Trophoblast cell (in vitro differentiated cells and primary cell): Measurements from ENCODE around the gene ACLY.

Experiments
- DNase-seq, 2 donors: peaks; one replicate each; pipeline ENCODE4 v3.0.0-alpha.2; 2016
- H2AFZ ChIP-seq: 2 replicates; pipeline ENCODE4 v1.6.1; 2013; ENCODE audit warnings: low read length, moderate library complexity, mild to moderate bottlenecking; ENCODE audit not compliant: insufficient read depth, poor library complexity
- H2AK5ac ChIP-seq: 2 replicates; pipeline ENCODE4 v1.6.1; 2013; ENCODE audit warnings: mild to moderate bottlenecking, low read length
- H2BK120ac ChIP-seq: 2 replicates; pipeline ENCODE4 v1.6.1; 2013; ENCODE audit warnings: low read length, mild to moderate bottlenecking, moderate library complexity; ENCODE audit not compliant: insufficient read depth, poor library complexity
- H2BK12ac ChIP-seq: 2 replicates; pipeline ENCODE4 v1.6.1; 2013; ENCODE audit warnings: mild to moderate bottlenecking, low read length, moderate library complexity
- H2BK5ac ChIP-seq: 2 replicates; pipeline ENCODE4 v1.6.1; 2013; ENCODE audit warnings: low read length, low read depth, moderate library complexity, mild to moderate bottlenecking; ENCODE audit not compliant: poor library complexity
- H3K14ac ChIP-seq: 2 replicates; pipeline ENCODE4 v1.6.1; 2013; ENCODE audit warnings: mild to moderate bottlenecking, low read length
- H3K18ac ChIP-seq: 2 replicates; pipeline ENCODE4 v1.6.1; 2013; ENCODE audit warnings: mild to moderate bottlenecking, low read length
- H3K23ac ChIP-seq: 2 replicates; pipeline ENCODE4 v1.6.1; 2013; ENCODE audit warnings: low read length
- H3K27ac ChIP-seq: 2 replicates; pipeline ENCODE4 v1.5.1; 2013; ENCODE audit warnings: low read depth, mild to moderate bottlenecking, inconsistent platforms, low read length, moderate library complexity
- H3K27me3 ChIP-seq: 2 replicates; pipeline ENCODE4 v1.6.1; 2013; ENCODE audit warnings: inconsistent platforms, mild to moderate bottlenecking, low read length, moderate library complexity; ENCODE audit not compliant: insufficient read depth
- H3K36me3 ChIP-seq, 2 experiments: 1 replicate in 1 of 2; 2 replicates in 1 of 2; pipeline ENCODE4 v1.6.1; 2013; ENCODE audit warnings: low read length in 2 of 2, mild to moderate bottlenecking in 2 of 2, moderate library complexity in 1 of 2; ENCODE audit not compliant: insufficient read depth in 2 of 2, control insufficient read depth in 1 of 2
- H3K4ac ChIP-seq: 2 replicates; pipeline ENCODE4 v1.6.1; 2013; ENCODE audit warnings: low read depth, mild to moderate bottlenecking, low read length, moderate library complexity
- H3K4me1 ChIP-seq, 2 experiments: 1 replicate in 1 of 2; 2 replicates in 1 of 2; pipeline ENCODE4 v1.6.1; 2013; ENCODE audit warnings: low read length in 2 of 2, mild to moderate bottlenecking in 2 of 2, moderate library complexity in 1 of 2; ENCODE audit not compliant: insufficient read depth in 2 of 2, control insufficient read depth in 1 of 2
- H3K4me2 ChIP-seq: 2 replicates; pipeline ENCODE4 v1.6.1; 2013; ENCODE audit warnings: inconsistent platforms, mild to moderate bottlenecking, low read length, moderate library complexity
- H3K4me3 ChIP-seq: 2 replicates; pipeline ENCODE4 v1.5.1; 2013; ENCODE audit warnings: mild to moderate bottlenecking, low read depth, low read length, inconsistent platforms
- H3K79me1 ChIP-seq: one replicate; pipeline ENCODE4 v1.6.1; 2013; ENCODE audit warnings: low read length
- H3K79me2 ChIP-seq: 2 replicates; pipeline ENCODE4 v1.6.1; 2013; ENCODE audit warnings: low read length, mild to moderate bottlenecking; ENCODE audit not compliant: control insufficient read depth, insufficient read depth, poor library complexity
- H3K9ac ChIP-seq: 2 replicates; pipeline ENCODE4 v1.6.1; 2013; ENCODE audit warnings: mild to moderate bottlenecking, low read length
- H3K9me3 ChIP-seq: 2 replicates; pipeline ENCODE4 v1.6.1; 2013; ENCODE audit warnings: low read depth, mild to moderate bottlenecking, control low read depth, inconsistent platforms, low read length; ENCODE audit not compliant: insufficient read depth
- H4K12ac ChIP-seq: 2 replicates; pipeline ENCODE4 v1.6.1; 2013; ENCODE audit warnings: low read depth, mild to moderate bottlenecking, low read length, moderate library complexity
- H4K8ac ChIP-seq: 2 replicates; pipeline ENCODE4 v1.6.1; 2013; ENCODE audit warnings: low read depth, mild to moderate bottlenecking, low read length, moderate library complexity
- H4K91ac ChIP-seq: one replicate; pipeline ENCODE4 v1.6.1; 2013; ENCODE audit warnings: low read depth, mild to moderate bottlenecking, low read length, moderate library complexity
- WGBS: extraction: QIAGEN DNeasy Blood & Tissue Kit; methylation state at CpG from one replicate; pipeline ENCODE4 v1.1.7; 2013; ENCODE audit warnings: missing lambda C conversion rate; ENCODE audit not compliant: insufficient read length, insufficient coverage; ENCODE audit errors: extremely low coverage; 5-methylcytosine and 5-hydroxymethylcytosine counted together

Gene ACLY

DNA sequence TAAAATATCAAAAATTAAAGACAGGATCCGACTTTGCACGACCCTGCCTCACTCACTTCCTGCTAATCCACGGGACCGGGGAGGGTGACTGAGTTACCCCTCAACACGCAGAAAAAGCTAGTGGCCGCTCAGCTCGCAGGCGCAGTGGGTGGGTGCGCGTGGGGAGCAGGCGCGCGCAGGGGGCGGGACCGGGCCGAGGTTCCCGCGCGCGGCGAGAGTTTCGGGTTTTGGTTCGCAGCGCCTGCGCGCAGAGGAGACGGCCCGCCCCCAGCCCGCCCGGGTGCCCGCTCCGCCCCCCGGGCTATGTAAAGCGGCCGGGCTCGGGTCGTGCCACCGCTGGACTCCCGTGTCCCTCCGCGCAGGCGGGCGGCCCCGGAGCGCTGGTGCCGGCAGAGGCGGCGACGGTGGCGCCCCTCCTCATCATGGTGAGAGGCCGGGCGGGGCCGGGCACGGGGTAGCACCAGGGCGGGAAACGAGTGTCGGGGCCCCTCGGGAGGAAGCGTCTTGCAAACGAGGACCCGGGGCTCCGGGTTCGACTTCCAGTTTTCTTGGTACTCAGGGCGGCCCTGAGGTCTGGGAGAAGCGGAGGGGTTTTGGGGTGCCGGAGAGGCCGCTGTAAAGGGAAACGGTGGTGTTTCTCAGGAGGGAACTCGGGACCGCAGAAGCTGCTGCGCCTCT, 47.9 kb upstream of the ACLY start, which contains the start of gene CNP:
CNP (plus strand) TSS at position 333 of the 678 bp plus-strand sequence; CDS start at position 423, 90 bp downstream.
- peak; percentile 91 to 95 for DNase-seq
- no peak within 1 kb of the TSS for H2BK12ac ChIP-seq
- peaks cover 6% of the 10 kb centered on the region for H3K79me1 ChIP-seq
- H2BK5ac ChIP-seq = peak within 1 kb of the TSS; percentile 52
- H3K4me2 ChIP-seq = peak within 1 kb of the TSS; percentile 86
- peak within 1 kb of the TSS; percentile 66 for H2AFZ ChIP-seq
- H3K4ac ChIP-seq = peak within 1 kb of the TSS; percentile 44
- H3K18ac ChIP-seq = peak within 1 kb of the TSS; percentile 72
- peak within 1 kb of the TSS; percentile 60 for H4K12ac ChIP-seq
- no peak within 1 kb of the TSS for H2AK5ac ChIP-seq
- peaks cover 16 to 19% of the 10 kb centered on the region in 2 experiments for H3K36me3 ChIP-seq
- H3K4me3 ChIP-seq = peak within 1 kb of the TSS; percentile 81
- H3K9me3 ChIP-seq = no peaks in the 10 kb centered on the region
- H3K27ac ChIP-seq = peak within 1 kb of the TSS; percentile 39
- no peak within 1 kb of the TSS for H3K23ac ChIP-seq
- no CpG with 5 or more reads among the region's 71 CpGs for WGBS
- no peaks in the 10 kb centered on the region for H3K27me3 ChIP-seq
- peak within 1 kb of the TSS; percentile 95 for H3K9ac ChIP-seq
- H3K79me2 ChIP-seq = peaks cover 6% of the 10 kb centered on the region
- H4K91ac ChIP-seq = peak within 1 kb of the TSS; percentile 80
- H2BK120ac ChIP-seq = peak within 1 kb of the TSS; percentile 38
- peaks cover 8 to 9% of the 10 kb centered on the region in 2 experiments for H3K4me1 ChIP-seq
- H4K8ac ChIP-seq = peak within 1 kb of the TSS; percentile 83
- peak within 1 kb of the TSS; percentile 65 for H3K14ac ChIP-seq

GRCh38 chr17:41965694-41966462, 47.1 kb upstream of the ACLY start:
- no peak overlapping the region for H2AK5ac ChIP-seq
- H3K4me1 ChIP-seq = peaks cover 8 to 9% of the 10 kb centered on the region in 2 experiments
- no peak overlapping the region for H3K4ac ChIP-seq
- H3K27me3 ChIP-seq = no peaks in the 10 kb centered on the region
- no peak overlapping the region for H3K18ac ChIP-seq
- H4K8ac ChIP-seq = peak overlapping the region; percentile 76
- H3K9me3 ChIP-seq = no peaks in the 10 kb centered on the region
- peaks cover 6% of the 10 kb centered on the region for H3K79me2 ChIP-seq
- peak overlapping the region; percentile 41 for H3K14ac ChIP-seq
- no CpG with 5 or more reads among the region's 18 CpGs for WGBS
- H2AFZ ChIP-seq = peak overlapping the region; percentile 4
- peak overlapping the region; percentile 50 for H3K9ac ChIP-seq
- H4K12ac ChIP-seq = peak overlapping the region; percentile 60
- H2BK5ac ChIP-seq = no peak overlapping the region
- DNase-seq = peak; percentile 91 to 94
- H3K4me3 ChIP-seq = peak overlapping the region; percentile 70
- H3K79me1 ChIP-seq = peaks cover 6% of the 10 kb centered on the region
- peak overlapping the region; percentile 86 for H3K4me2 ChIP-seq
- peak overlapping the region; percentile 31 for H4K91ac ChIP-seq
- no peak overlapping the region for H3K23ac ChIP-seq
- no peak overlapping the region for H2BK12ac ChIP-seq
- H3K36me3 ChIP-seq = peaks cover 13 to 15% of the 10 kb centered on the region in 2 experiments
- peak overlapping the region; percentile 39 for H3K27ac ChIP-seq
- no peak overlapping the region for H2BK120ac ChIP-seq

DNA sequence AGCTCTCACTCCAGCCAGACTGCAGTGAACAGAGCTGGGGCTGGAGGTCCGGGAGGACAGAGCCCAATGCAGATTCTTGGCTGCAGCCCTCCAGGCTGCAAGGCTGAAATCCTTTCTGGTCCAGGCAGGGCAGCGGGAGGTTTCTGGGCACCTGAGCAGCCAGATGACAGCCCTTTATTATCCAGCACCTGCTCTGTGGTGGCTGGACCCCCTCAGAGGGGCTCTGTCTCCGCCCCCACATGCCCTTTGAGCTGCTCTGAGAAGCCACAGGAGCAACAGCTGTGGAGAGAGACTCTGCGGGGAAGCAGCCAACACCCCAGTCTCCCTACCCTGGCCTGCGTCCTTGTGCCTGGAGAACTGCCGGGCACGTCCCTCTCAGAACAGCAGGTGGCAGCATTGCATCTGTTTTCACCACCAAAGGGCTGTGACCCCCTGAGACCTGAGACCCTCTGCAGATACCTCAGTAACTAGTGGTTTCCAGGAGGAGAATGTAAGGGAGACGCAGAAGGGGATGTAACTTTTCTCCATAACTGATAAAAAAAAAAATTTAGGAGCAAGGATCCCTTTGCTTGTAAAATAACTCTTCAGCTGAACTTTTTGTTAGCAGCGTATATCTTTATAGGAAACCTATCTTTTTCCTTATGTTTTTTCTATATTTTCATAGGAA, 44.1 kb upstream of the ACLY start:
- no peak overlapping the region for H3K9ac ChIP-seq
- H3K27me3 ChIP-seq = no peaks in the 10 kb centered on the region
- H3K14ac ChIP-seq = no peak overlapping the region
- H4K8ac ChIP-seq = no peak overlapping the region
- no peak overlapping the region for H3K23ac ChIP-seq
- peaks cover under 1% of the 10 kb centered on the region in 2 experiments for H3K36me3 ChIP-seq
- no peak overlapping the region for H2BK120ac ChIP-seq
- H3K79me1 ChIP-seq = peaks cover 6% of the 10 kb centered on the region
- H2BK5ac ChIP-seq = no peak overlapping the region
- peak; percentile 27 to 74 for DNase-seq
- peaks cover 6% of the 10 kb centered on the region for H3K79me2 ChIP-seq
- H3K4me3 ChIP-seq = no peak overlapping the region
- peaks cover 3% of the 10 kb centered on the region for H3K9me3 ChIP-seq
- H3K4ac ChIP-seq = no peak overlapping the region
- no peak overlapping the region for H3K27ac ChIP-seq
- H2AK5ac ChIP-seq = no peak overlapping the region
- no peak overlapping the region for H2BK12ac ChIP-seq
- no peak overlapping the region for H2AFZ ChIP-seq
- H3K4me1 ChIP-seq = peaks cover 8 to 14% of the 10 kb centered on the region in 2 experiments
- no peak overlapping the region for H3K18ac ChIP-seq
- H4K12ac ChIP-seq = no peak overlapping the region
- no peak overlapping the region for H4K91ac ChIP-seq
- no peak overlapping the region for H3K4me2 ChIP-seq
- no CpG with 5 or more reads among the region's 9 CpGs for WGBS

GRCh38 chr17:41962111-41962510, 43.4 kb upstream of the ACLY start:
- Histone ChIP-seq H3K27ac (no peak overlapping the region), H3K4me1 (peaks cover 3 to 11% of the 10 kb centered on the region in 2 experiments), H3K4me2 (no peak overlapping the region), H3K23ac (no peak overlapping the region), H2BK120ac (no peak overlapping the region), H2BK12ac (no peak overlapping the region), H4K8ac (no peak overlapping the region), H3K18ac (no peak overlapping the region), H3K9me3 (peaks cover 3% of the 10 kb centered on the region), H3K36me3 (no peaks in the 10 kb centered on the region), H3K79me2 (peaks cover 5% of the 10 kb centered on the region), H4K91ac (no peak overlapping the region), H3K79me1 (peaks cover 7% of the 10 kb centered on the region), H3K4ac (no peak overlapping the region), H3K27me3 (no peaks in the 10 kb centered on the region), H3K4me3 (no peak overlapping the region), H3K9ac (no peak overlapping the region), H2BK5ac (no peak overlapping the region), H3K14ac (no peak overlapping the region), H2AK5ac (no peak overlapping the region), H4K12ac (no peak overlapping the region), H2AFZ (no peak overlapping the region)
- DNase-seq = no peak
- WGBS = no CpG with 5 or more reads among the region's 5 CpGs
